Measurements from ENCODE around the gene UCN3. TPM values are rescaled to one million over a fixed set of nuclear protein-coding genes. Genes with fewer than 3 reads are reported as not detected.

UCN3 gene
- polyA plus RNA-seq, 3 donors, result not detected

- peaks cover 0 to 9% (median 6%) of the 10 kb centered on the region in 3 donors for H3K27me3 Mint-ChIP-seq (ENCODE audit: low read depth in 3 of 3)
- no peak for TF ChIP-seq CTCF (IDR thresholded peaks at IDR 0.05)
- H3K9me3 Mint-ChIP-seq, result peaks cover 0 to 6% (median 3%) of the 10 kb centered on the region in 7 donors
- H3K36me3 Mint-ChIP-seq, result no peaks in the 10 kb centered on the region
- Histone ChIP-seq H3K36me3 (replicated peaks in 1 of 2; ENCODE audit: control insufficient read depth in 1 of 2, insufficient read depth in 2 of 2, low read length in 2 of 2) (no peaks in the 10 kb centered on the region), H2AFZ (ENCODE audit: insufficient read depth, low read depth, low read length, poor library complexity, severe bottlenecking) (no peak overlapping the region), H3K9me3 (replicated peaks in 1 of 2; ENCODE audit: control insufficient read depth in 1 of 2, insufficient read depth in 1 of 2, low read length in 2 of 2) (no peaks in the 10 kb centered on the region), H3K79me2 (ENCODE audit: insufficient read depth, low read length) (no peaks in the 10 kb centered on the region), H3K27me3 (ENCODE audit: control insufficient read depth in 2 of 2, insufficient read depth in 2 of 2, low read length in 2 of 2) (no peaks in the 10 kb centered on the region), H3K9ac (ENCODE audit: insufficient read depth, low read length, poor library complexity, severe bottlenecking) (no peak overlapping the region), H4K20me1 (ENCODE audit: insufficient read depth, low read length) (no peaks in the 10 kb centered on the region), H3K4me1 (ENCODE audit: control insufficient read depth in 1 of 2, insufficient read depth in 2 of 2, low read length in 2 of 2) (no peaks in the 10 kb centered on the region), H3K4me3 (replicated peaks in 1 of 3; ENCODE audit: low read depth in 2 of 3, low read length in 3 of 3) (no peak overlapping the region), H3K27ac (ENCODE audit: low read depth in 1 of 2, low read length in 2 of 2) (no peak overlapping the region), H3K4me2 (replicated peaks; ENCODE audit: extremely low read depth, low read length, poor library complexity, severe bottlenecking) (no peak overlapping the region)
- H3K4me3 Mint-ChIP-seq, result no peak overlapping the region
- H3K4me1 Mint-ChIP-seq, result no peaks in the 10 kb centered on the region
- intact Hi-C loops (cut with micrococcal nuclease), result no loop called here
- DNase-seq, result no peak
- 23% methylated on average over 4 of the region's 5 CpGs for WGBS (ENCODE audit: insufficient coverage)
- no peak overlapping the region for H3K27ac Mint-ChIP-seq
Observed at GRCh38 chr10:5365928-5366327, 1.2 kb downstream of the UCN3 start.

- H3K9ac ChIP-seq (ENCODE audit: insufficient read depth, low read length, poor library complexity, severe bottlenecking), result no peak overlapping the region
- no peaks in the 10 kb centered on the region for H3K79me2 ChIP-seq (ENCODE audit: insufficient read depth, low read length)
- TF ChIP-seq CTCF (IDR thresholded peaks at IDR 0.05), result no peak
- no peaks in the 10 kb centered on the region for H3K36me3 Mint-ChIP-seq
- H3K9me3 Mint-ChIP-seq, result peaks cover 2 to 16% (median 7%) of the 10 kb centered on the region in 7 donors
- no peaks in the 10 kb centered on the region for H4K20me1 ChIP-seq (ENCODE audit: insufficient read depth, low read length)
- H3K27me3 ChIP-seq (ENCODE audit: control insufficient read depth in 2 of 2, insufficient read depth in 2 of 2, low read length in 2 of 2), result no peaks in the 10 kb centered on the region
- intact Hi-C loops (cut with micrococcal nuclease), result no loop called here
- no peaks in the 10 kb centered on the region for H3K36me3 ChIP-seq (replicated peaks in 1 of 2; ENCODE audit: control insufficient read depth in 1 of 2, insufficient read depth in 2 of 2, low read length in 2 of 2)
- WGBS (ENCODE audit: insufficient coverage), result 76% methylated on average over 14 of the region's 16 CpGs
- no peak overlapping the region for H3K4me3 ChIP-seq (replicated peaks in 1 of 3; ENCODE audit: low read depth in 2 of 3, low read length in 3 of 3)
- DNase-seq, result no peak
- H3K27ac Mint-ChIP-seq, result no peak overlapping the region
- H3K4me2 ChIP-seq (replicated peaks; ENCODE audit: extremely low read depth, low read length, poor library complexity, severe bottlenecking), result no peak overlapping the region
- H3K27me3 Mint-ChIP-seq (ENCODE audit: low read depth in 3 of 3), result peaks cover 2 to 7% (median 6%) of the 10 kb centered on the region in 3 donors
- H3K27ac ChIP-seq (ENCODE audit: low read depth in 1 of 2, low read length in 2 of 2), result no peak overlapping the region
- H2AFZ ChIP-seq (ENCODE audit: insufficient read depth, low read depth, low read length, poor library complexity, severe bottlenecking), result no peak overlapping the region
- no peaks in the 10 kb centered on the region for H3K4me1 ChIP-seq (ENCODE audit: control insufficient read depth in 1 of 2, insufficient read depth in 2 of 2, low read length in 2 of 2)
- H3K4me1 Mint-ChIP-seq, result no peaks in the 10 kb centered on the region
- no peak overlapping the region for H3K4me3 Mint-ChIP-seq
- H3K9me3 ChIP-seq (replicated peaks in 1 of 2; ENCODE audit: control insufficient read depth in 1 of 2, insufficient read depth in 1 of 2, low read length in 2 of 2), result no peaks in the 10 kb centered on the region
Observed at GRCh38 chr10:5369362-5370158, 4.8 kb downstream of the UCN3 start.
